Measurements from ENCODE around the gene PRG3. TPM values are rescaled to one million over a fixed set of nuclear protein-coding genes. Genes with fewer than 3 reads are reported as not detected.

PRG3 gene
- total and polyA plus RNA-seq, 12 donors = not detected

- H3K9me3 ChIP-seq (replicated peaks in 1 of 3) = no peaks in the 10 kb centered on the region
- TF ChIP-seq POLR2A (IDR thresholded peaks at IDR 0.05) = no peak
- no peak for TF ChIP-seq CTCF (IDR thresholded peaks at IDR 0.05)
- intact Hi-C loops (cut with DNase I) = no loop called here
- no peak overlapping the region for H3K27ac ChIP-seq
- no peak for DNase-seq
- no peaks in the 10 kb centered on the region for H3K4me1 ChIP-seq (replicated peaks in 1 of 2)
- no peaks in the 10 kb centered on the region for H3K36me3 ChIP-seq (replicated peaks in 1 of 2)
- H3K4me3 ChIP-seq = no peak overlapping the region
- WGBS, 4 donors = 35 to 55% (median 51%) methylated on average over 2 of the region's 2 CpGs
- no peaks in the 10 kb centered on the region for H3K27me3 ChIP-seq
Measured at GRCh38 chr11:57391539-57391938, 10.6 kb upstream of the PRG3 start.

GRCh38 chr11:57391111-57391510, 10.2 kb upstream of the PRG3 start:
- no peak overlapping the region for H3K4me3 ChIP-seq
- H3K27ac ChIP-seq = no peak overlapping the region
- TF ChIP-seq POLR2A (IDR thresholded peaks at IDR 0.05) = no peak
- TF ChIP-seq CTCF (IDR thresholded peaks at IDR 0.05) = no peak
- DNase-seq = no peak
- intact Hi-C loops (cut with DNase I) = no loop called here
- 73 to 80% (median 77%) methylated on average over 3 of the region's 3 CpGs for WGBS, 4 donors
- no peaks in the 10 kb centered on the region for H3K36me3 ChIP-seq (replicated peaks in 1 of 2)
- H3K27me3 ChIP-seq = no peaks in the 10 kb centered on the region
- H3K9me3 ChIP-seq (replicated peaks in 1 of 3) = no peaks in the 10 kb centered on the region
- H3K4me1 ChIP-seq (replicated peaks in 1 of 2) = no peaks in the 10 kb centered on the region

- 61 to 65% (median 64%) methylated on average over 2 of the region's 2 CpGs for WGBS, 4 donors
- Histone ChIP-seq H3K27me3 (no peaks in the 10 kb centered on the region), H3K9me3 (replicated peaks in 1 of 3) (no peaks in the 10 kb centered on the region), H3K4me1 (replicated peaks in 1 of 2) (no peaks in the 10 kb centered on the region), H3K36me3 (replicated peaks in 1 of 2) (no peaks in the 10 kb centered on the region), H3K4me3 (no peak within 1 kb of the TSS), H3K27ac (no peak within 1 kb of the TSS)
- intact Hi-C loops (cut with DNase I) = no loop called here
- no peak for DNase-seq
- TF ChIP-seq POLR2A (IDR thresholded peaks at IDR 0.05) = no peak
- TF ChIP-seq CTCF (IDR thresholded peaks at IDR 0.05) = no peak
Measured at GRCh38 chr11:57390535-57390934, 9.6 kb upstream of the PRG3 start, which contains the start of gene PRG2. PRG2 (minus strand) TSS chr11:57390650; CDS start chr11:57389944, 706 bp downstream.

- WGBS, 4 donors = 68 to 77% (median 74%) methylated on average over 12 to 16 of the region's 16 CpGs
- no peaks in the 10 kb centered on the region for H3K27me3 ChIP-seq
- no peak for TF ChIP-seq CTCF (IDR thresholded peaks at IDR 0.05)
- TF ChIP-seq POLR2A (IDR thresholded peaks at IDR 0.05) = no peak
- no peaks in the 10 kb centered on the region for H3K4me1 ChIP-seq (replicated peaks in 1 of 2)
- H3K4me3 ChIP-seq = no peak overlapping the region
- intact Hi-C loops (cut with DNase I) = no loop called here
- no peak overlapping the region for H3K27ac ChIP-seq
- H3K36me3 ChIP-seq (replicated peaks in 1 of 2) = no peaks in the 10 kb centered on the region
- no peaks in the 10 kb centered on the region for H3K9me3 ChIP-seq (replicated peaks in 1 of 3)
- DNase-seq = peak in 2 of 7 donors; percentile 17 to 27
Measured at GRCh38 chr11:57387289-57388030, 6.5 kb upstream of the PRG3 start.
